Measurements from ENCODE around the gene CLEC4C.

GRCh38 chr12:7769999-7770398 is 22.8 kb upstream of the CLEC4C start:
- TF ChIP-seq GTF2F1 (IDR thresholded peaks at IDR 0.05; ENCODE audit: low read length) (no peak), ZNF574 (CRISPR knock-in tag; IDR thresholded peaks at IDR 0.05) (no peak)
- TF ChIP-seq, protein P1, sequence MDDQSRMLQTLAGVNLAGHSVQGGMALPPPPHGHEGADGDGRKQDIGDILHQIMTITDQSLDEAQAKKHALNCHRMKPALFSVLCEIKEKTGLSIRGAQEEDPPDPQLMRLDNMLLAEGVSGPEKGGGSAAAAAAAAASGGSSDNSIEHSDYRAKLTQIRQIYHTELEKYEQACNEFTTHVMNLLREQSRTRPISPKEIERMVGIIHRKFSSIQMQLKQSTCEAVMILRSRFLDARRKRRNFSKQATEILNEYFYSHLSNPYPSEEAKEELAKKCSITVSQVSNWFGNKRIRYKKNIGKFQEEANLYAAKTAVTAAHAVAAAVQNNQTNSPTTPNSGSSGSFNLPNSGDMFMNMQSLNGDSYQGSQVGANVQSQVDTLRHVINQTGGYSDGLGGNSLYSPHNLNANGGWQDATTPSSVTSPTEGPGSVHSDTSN (CRISPR knock-in tag; IDR thresholded peaks at IDR 0.05; ENCODE audit: borderline replicate concordance), result no peak

All from HepG2 (cell line).